ENCODE measurements around the gene PDE4D.

The PDE4D gene

DNA sequence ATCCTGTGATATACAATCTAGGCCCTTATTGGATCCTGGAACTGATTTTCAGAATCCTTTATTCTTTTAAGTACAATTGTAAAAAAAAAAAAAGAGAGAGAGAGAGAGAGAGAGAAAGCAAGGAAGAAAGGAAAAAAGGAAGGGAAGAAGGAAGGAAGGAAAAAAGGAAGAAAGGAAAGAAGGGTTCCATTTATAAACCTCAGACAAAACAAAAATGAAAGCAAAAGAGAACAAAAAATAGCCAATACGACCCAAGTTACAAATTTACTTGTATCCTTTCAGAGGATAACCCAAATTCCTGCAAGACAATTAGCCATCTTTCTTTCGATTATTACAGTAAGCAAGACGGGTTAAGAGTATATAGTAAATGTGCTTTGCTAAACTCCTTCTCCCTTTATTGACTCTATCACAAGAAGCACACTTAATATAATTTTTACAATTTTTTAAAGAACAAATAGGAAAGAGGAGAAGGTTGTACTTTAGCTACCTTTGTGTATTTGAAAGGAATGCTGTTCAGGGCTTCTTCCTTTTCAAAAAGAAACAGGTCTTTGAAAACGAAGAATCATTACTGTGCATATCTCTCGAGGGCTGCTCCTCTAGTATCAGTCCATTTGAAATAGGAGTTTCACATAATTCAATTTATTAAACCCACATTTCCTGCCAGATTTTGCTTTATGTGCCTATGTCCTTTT, 767.4 kb downstream of the PDE4D start:
- DNase-seq = no peak

DNA sequence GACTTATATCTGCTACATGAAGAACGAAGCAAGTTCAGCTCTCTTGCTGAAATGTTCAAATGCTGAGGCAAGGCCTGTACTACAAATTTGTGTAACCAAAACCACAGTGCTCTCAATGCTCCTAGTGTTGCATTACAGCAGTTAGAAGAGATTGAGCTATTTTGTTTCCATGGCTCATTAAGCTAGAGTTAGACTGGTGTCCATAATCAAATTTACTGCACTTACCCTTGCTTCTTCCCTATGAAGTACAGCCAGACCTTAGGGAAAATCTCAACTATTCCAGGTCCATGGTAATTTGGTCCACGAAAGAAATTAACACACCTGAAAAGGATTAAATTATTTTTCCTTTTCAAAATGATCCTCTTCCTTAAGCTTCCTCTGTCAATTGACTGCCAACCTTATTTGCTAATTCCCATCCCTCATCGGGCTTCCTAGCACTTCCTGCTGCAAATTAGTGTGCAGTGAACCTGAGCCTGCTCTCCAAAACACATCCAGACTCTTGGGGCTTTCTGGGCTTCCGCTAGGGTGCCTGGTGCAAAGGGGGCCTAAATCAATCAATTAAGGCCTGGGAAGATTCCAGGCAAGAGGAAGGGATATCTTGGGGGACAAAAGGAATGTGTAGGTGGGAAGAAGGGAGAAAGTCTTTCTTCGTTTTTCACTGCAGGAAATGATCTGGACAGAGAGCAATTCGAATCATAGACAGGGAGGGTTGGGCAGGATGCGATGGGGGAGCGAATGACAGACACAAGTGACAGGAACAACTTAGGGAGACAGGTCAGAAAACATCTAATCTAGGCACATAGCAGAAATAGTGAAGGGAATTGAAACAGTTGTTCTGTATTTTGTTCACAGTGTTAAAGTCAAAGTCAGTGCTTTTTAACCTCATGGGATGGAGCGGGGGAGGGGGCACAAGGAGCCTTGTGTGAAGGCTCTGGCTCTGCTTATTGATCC, 768.2 kb downstream of the PDE4D start:
- DNase-seq = no peak

DNA sequence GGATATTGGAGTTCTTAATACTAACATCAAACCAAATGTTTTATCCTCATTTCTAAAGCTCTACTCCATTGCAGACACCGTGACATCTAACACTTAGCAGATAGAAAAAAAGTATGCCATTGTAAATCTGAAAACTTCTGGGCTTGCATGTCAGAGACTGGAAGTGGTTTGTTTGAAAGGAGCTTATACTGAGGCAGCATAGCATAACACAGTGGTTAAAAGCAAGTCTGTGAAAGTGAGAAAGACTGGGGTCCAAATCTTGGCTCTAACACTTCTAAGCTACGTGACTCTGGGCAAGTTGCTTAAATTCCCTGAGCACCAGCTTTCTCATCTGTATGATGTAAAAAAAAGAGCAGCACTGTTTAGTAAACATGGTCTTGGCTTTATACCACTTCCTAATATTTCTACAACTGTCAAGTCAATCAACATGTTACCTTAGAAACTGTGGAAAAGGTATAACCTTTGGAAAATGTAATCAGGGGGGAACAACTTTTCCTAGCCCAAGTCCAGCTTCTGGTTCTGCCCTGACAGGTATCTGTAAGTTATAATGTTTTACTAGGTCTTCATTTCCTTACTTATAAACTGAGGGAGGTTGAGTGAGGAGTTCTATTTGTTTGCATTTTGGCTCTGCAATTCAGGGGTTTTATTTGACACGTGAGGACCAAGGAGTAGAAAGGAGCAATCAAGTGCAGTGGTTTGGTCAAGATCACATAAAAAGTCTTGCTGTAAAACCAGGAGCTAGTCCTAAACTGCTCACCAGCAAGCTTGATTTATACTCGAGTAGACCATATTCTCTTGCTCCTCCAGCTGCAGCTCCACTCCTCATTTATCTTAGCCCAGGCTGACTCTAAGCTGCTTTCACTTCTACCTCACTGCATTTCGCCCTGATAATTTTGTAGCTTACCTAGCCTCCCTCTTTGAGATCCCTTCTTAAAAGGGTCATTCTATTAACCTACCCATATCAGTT, 769.6 kb downstream of the PDE4D start:
- DNase-seq = no peak

DNA sequence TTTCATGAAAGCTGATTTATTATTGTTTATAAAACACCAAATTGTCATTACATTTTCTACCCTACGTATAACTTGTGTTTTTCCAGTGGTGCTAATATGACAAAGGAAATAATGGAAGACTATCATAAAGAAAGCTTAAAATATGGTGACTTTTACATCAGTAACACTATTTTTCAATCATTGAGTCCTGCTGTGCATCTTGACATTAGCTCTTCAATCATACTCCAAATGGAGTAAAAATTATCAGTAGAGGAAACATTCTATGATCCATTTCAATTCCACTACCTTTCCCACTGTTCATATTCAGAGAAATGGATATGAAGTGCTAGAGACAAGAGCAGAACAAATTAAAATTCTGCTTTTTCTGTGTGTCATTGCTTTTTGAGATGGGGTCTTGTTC, 774.0 kb downstream of the PDE4D start:
- DNase-seq = no peak

DNA sequence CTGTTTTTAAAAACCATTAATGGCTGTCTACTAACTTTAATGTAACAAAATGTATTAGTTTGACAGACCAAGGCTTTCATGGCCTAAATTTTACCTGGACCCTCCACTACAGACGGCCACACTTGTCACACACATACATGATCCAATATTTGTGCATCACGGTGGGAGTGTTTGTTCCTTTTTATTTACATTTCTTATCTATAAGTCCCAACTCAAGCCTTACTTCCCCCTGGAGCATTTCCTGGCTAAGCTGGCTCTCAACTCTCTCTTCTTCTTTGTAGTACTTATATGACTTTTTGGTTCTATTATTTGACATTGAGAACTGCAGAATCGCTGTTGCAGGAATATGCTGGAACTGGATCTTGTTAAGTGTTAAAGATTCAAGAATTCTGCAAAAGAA, 776.2 kb downstream of the PDE4D start:
- no peak for DNase-seq

DNA sequence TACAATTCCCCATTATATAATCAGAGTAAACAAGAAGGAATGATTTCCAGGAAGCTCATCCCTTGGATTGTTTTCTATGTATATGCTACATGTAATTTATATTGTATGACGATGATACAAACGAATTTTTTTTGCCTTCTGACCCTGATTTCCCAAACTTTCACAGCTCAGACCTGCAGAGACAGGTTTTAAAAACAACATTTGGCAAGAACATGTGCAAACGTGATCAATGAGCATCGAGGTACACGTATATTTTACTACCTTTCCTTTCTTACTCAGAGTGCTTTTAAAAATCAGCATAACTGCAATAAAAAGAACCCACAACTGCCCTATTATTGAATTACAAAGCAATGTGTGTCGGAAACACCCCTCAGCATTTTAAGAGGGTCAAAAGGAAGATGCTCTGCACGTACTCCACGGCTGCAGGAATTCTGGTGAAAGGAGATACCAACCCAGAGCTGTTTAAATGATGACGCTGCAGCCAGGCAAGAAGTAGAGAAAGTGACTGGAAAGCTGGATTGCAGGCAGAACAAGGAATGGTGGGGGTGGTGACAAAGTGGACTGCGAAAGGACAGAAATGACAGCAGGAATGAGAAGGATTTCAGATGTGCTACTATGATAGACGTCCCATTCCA, 777.2 kb downstream of the PDE4D start:
- DNase-seq = no peak

DNA sequence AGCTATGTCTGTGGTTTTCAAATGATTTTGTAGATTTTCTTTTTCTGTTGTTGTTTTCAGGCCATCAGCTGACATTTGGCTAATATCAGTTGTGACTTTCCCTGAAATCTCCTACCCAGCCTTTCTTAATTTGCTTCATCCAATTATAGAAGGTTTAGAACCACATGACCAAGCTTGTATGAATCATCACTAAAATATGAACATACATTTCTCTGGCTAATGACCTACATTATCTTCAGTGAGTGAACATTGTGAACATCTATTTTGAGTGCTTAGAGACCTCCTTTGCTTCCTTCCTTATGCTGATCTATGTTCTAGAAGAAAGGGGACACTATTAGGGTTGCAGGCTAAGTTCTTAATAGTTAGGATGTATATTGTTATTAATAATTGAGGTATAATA, 778.2 kb downstream of the PDE4D start:
- no peak for DNase-seq

DNA sequence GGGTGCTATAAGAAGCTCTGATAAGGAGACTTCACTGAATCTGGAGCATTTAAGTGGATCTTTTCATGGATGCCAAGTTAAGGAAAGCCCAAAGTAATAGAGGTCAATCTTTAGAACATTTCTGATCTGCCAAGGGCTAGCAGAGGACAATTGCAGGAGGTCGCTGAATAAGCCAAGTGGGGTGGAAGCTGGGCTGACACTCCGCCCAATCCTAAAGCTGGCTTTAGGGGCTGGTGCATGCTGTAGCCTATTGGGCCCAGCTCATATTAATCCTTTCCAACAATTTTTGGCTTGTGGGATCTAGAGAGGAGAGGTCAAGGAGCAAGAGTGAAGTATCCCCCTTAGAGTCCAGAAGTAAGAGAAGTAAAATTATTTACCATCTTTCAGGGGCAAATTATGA, 784.1 kb downstream of the PDE4D start:
- no peak for DNase-seq

DNA sequence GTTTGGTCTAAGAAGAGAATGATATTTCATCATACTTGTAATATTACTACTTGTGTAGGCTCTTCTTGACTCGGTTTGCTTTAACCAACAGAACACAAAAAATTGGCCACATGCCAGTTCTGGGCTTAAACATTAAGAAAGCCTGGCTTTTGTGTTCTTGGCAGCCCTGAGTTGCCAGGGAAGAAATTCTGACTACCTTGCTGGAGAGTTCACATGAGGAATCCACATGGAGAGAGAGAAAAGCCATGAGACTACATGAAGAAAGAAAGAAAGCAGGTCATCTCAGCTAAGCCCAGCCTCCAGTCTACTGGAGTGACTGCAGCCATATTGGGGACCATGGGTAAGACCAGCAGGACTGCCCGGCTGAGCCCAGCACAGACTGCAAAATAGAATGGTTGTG, 785.8 kb downstream of the PDE4D start:
- no peak for DNase-seq

DNA sequence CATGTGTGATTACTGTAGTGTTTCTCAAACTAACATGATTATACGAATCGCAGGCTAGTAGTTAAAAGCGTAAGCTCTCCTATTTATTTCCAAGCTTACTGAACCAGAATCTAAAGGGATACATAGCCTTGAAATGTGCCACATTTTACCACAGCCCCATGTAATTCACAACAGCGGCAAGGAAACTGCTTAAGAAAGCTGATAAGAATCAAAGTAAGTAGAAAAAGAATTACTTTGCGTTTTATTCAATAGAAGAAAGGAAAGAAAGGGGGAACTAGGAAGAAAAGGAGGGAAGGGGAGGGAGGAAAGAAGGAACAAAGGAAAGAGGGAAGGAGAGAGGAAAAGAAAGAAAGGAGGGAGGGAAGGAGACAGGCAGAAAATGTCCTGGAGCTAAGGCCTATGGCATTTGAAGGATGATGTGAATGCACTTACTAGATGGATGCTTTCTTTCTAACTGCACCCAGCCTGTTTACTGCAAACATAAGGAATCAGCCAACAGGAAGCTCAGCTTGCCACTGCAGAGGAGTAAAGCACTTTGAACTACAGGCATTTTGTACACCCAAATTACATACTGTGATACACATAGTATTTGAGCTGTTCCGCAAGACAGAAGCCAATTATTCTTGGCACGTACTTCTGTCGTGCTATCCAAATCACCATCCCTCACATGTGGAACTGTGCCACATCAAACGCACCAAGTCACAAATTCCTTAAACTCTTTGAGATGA, 789.0 kb downstream of the PDE4D start:
- no peak for DNase-seq

DNA sequence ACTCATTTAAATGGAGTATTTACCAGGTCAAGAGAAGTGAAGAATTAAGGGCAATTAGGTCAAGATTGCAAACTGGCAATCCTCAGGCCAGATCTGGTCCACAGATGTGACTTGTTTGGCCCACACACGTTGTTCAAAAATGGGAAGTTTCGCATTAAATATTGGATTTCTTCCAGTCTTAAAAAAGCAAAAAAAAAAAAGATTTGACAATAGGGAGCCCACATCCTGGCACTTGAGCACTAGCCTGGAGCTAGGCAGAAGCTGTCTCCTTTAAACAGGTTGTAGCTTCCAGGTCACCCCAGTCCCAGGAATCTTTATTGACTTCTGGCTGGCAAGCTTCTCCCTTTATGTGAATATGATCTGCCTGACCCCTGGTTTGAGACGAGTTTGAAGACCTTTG, 790.2 kb downstream of the PDE4D start:
- DNase-seq = no peak

DNA sequence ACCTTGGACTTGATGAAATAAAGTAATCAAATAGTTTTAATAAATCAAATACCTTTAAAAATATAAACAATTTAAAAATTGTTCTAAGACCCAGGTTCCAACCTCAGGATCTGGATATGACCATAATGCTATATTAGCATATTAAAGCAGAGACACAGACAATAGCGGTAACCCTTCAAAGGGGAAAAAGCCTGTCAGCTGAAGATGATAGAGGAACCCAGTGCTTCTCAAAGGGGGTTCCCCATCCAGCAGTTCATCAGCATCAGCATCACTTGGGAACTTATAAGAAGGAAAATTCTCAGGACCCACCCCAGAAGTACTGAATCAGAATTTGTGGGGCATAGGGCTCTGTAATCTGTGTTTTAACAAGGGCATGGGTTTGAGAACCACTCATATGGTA, 791.1 kb downstream of the PDE4D start:
- no peak for DNase-seq

DNA sequence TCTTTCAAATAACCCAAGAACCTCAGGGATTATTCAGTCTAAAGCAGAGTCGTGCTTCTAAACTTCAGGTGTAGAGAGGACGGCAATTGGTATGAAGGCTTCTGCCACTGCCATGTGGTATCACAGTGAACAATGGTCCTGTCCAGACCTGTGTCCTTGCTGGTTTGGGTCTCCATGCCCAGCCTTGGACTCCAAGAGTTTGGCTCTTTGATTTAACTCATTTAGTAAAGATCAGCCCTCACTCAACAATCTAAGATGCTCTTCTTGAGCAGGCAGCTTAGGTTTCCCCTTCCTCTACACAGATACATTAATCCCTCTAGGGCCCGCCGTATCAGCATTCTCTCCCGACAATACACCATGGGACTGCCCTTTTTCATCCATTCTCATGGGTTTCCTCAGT, 792.7 kb downstream of the PDE4D start:
- no peak for DNase-seq

DNA sequence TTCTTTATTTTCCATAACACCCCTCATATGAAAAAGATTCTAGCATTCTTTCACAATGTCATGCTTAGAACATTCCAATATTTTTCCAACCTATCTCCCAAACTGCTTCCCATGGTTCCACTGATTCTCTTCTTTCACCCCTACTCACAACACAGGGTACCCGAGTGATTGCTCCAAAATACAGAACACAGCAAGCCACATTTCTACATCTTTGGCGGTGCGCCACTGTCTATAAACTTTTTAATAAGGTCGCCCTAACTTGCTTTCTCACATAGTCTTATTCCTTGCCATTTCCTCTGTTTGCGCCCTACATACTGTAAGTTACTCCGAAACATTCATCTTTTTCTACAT, 793.6 kb downstream of the PDE4D start:
- no peak for DNase-seq

DNA sequence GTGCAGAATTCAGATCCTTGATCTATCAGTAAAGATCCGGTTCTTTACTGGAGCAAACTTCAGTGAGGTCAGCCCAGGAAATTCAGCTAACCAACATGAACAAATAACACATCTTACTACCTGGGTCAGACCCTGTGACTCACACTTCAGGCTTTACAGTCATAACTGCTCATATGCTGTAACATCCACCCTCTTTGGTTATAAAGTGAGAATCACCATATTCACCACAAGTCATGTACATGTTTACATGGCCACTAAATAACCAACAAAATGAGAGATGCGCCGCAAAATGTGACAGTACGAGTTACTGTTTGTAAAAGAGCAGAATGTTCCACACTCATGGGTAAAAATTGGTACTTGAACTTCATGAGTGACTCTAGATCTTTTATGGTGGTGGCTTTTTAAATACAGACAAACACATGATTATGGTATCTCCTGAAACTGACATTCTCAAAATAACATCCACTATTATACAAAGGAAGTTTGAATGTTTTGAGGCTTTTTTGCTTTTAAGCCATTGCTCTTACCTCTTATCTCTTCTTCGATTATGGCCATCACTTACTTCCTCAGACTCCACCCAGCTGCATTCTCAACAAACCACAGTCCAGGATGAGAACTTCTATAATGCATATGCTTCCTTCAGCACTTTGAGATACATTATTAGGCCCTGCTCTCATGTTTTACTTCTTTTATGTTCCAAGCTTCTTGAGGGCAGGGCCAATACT, 794.1 kb downstream of the PDE4D start:
- DNase-seq = no peak

DNA sequence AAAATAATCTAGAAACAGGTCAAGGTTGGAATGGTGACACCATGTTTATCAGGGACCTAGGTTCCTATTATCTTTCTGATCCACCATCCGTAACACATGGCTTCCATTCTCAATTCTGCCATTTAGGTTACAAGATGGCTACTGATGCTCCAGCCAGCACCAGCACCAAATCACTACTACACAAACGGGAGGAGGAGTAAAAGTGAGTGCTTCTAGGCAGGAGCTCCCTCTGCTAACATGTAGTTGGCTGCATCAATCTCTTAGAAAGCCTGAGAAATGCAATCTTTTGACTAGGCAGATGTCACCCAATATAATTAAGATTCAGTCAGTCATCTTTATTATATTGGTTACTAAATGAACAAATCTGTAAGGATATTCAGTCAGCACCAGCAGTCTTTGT, 794.8 kb downstream of the PDE4D start:
- DNase-seq = no peak

DNA sequence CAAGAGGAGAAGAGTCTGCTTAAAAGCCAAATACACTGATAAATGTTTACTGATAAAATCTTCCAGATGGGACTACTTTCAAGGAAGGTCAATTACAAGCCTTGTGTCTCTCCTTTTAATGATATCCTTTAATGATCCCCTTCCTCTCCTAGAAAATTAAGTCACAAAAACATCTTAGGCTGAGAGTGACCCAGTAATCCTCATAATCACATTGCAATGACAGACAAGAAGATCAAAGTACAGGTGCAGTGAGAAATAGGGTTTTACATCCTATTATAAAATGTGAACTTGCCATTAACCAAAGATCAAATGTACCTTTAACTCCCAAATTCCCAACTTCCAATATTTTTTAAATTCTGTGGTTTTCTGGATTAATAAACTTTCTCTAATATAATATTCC, 795.8 kb downstream of the PDE4D start:
- no peak for DNase-seq

DNA sequence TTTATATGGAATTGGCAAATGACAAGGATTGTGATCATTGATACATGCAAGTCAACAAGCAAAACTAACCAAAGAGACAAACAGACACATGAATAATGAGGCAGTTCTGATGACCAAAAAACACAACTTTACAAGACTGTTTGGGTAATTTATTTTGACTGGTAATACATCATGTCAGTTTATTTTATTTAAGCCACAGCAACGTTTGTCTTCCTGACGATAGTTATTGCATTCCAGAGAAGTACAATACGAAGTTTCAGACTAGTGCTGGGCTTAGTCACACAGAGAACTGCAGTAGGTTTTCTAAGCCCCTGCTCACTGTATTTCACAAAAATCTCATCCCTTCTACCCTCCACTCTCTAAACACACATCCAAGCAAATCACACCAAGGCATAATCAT, 796.4 kb downstream of the PDE4D start:
- DNase-seq = no peak

DNA sequence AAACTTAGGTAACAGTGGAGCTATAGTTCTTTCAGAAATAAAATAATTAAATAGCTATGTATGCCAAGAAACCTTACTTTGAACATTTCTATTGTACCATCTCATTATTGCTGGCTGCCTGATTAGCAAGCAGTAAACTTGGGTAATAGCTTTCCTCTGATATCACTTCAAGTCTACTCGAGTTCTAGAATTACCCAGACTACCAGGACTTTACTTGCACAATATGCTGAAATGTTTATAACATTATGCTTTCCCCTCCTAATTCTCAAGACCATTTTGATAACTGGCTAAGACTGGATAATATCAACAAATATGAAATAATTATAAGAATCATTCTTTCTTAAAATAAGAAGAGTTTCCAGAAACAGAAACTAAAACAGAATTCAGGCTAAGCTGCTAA, 798.0 kb downstream of the PDE4D start:
- no peak for DNase-seq

DNA sequence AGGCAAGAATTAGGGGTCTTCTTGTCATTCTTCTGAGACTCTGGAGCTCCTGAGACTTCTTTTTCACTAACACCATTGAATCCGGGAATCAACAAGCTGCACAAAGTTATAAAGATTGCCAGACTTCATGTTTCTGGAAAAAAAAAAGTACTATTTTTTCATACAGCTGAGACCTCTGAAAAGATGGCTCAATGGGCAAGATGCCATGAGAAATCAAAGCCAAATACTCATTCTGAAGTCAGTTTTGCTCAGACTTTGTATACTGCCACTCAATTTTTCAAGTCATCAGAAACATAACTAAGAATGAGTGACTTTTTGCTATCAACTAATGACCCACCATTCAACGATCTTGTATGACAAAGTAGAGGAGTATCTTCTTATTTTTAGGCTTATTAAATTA, 798.7 kb downstream of the PDE4D start:
- DNase-seq = no peak

DNA sequence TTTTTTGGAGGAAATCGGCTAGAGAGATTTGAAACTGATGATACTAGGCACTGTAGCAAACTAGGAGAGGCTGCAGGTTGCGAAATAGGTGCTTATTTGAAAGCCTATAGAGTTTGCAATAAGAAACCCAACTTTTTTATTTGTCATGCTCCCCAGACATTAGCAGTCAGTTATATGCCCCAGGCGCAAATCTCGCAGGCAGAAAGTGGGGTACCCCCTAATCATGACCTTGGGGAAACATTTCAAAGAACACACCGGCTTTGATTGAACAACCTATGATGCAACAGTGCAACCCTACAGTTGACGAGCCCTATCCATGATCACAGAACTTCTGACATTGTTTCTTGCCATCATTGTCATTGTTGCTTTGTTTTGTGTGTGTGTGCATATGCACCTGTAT, 800.2 kb downstream of the PDE4D start:
- no peak for DNase-seq
